K562 (cell line): ENCODE data around the gene TLCD1. TPM values are rescaled to one million over a fixed set of nuclear protein-coding genes. Genes with fewer than 3 reads are reported as not detected.

Experiments
- BRF1 ChIP-seq: IDR thresholded peaks from 3 replicates; pipeline ENCODE4 v1.6.1; 2011; ENCODE audit warnings: borderline replicate concordance, mild to moderate bottlenecking; ENCODE audit not compliant: insufficient read length; ENCODE audit errors: extremely low read depth
- CHD7 ChIP-seq: fragments of 200-600 bp; sonication (generic); IDR thresholded peaks from one replicate; pipeline ENCODE4 v1.6.1; 2012; ENCODE audit warnings: mild to moderate bottlenecking, low read depth, low read length, inconsistent platforms
- FOXJ2 ChIP-seq: fragments of 200-800 bp; sonication (Bioruptor generic); IDR thresholded peaks from 2 replicates; pipeline ENCODE4 v1.6.1; 2016; ENCODE audit warnings: missing genetic modification characterization, missing compliant biosample characterization
- HINFP ChIP-seq: fragments of 450-650 bp; conservative IDR thresholded peaks from 2 replicates; pipeline ENCODE4 v1.6.1; 2016; ENCODE audit warnings: missing genetic modification characterization, low read depth, mild to moderate bottlenecking, control low read depth, missing compliant biosample characterization
- NKRF ChIP-seq: fragments of 450-650 bp; IDR thresholded peaks from 2 replicates; pipeline ENCODE4 v1.6.1; 2016; ENCODE audit warnings: borderline replicate concordance
- NR2F6 ChIP-seq: fragments of 450-650 bp; formaldehyde crosslinking; IDR thresholded peaks from 2 replicates; pipeline ENCODE4 v1.4.0; 2020; ENCODE audit warnings: mild to moderate bottlenecking
- RB1 ChIP-seq: fragments of 450-650 bp; IDR thresholded peaks from 2 replicates; pipeline ENCODE4 v1.6.1; 2017; ENCODE audit warnings: low read depth, mild to moderate bottlenecking
- SAP30 ChIP-seq: fragments of 200-600 bp; sonication (generic); IDR thresholded peaks from 2 replicates; pipeline ENCODE4 v1.6.1; 2012; ENCODE audit warnings: borderline replicate concordance, low read depth, mild to moderate bottlenecking, moderate library complexity, low read length, control low read depth, inconsistent platforms; ENCODE audit not compliant: insufficient read depth, poor library complexity, severe bottlenecking
- ZNF124 ChIP-seq: sonication (generic); formaldehyde crosslinking; IDR thresholded peaks from 2 replicates; pipeline ENCODE4 v1.8.1; 2022; ENCODE audit warnings: missing genetic modification reagents
- ZNF695 ChIP-seq: fragments of 450-650 bp; formaldehyde crosslinking; IDR thresholded peaks from 2 replicates; pipeline ENCODE4 v1.4.0; 2020; ENCODE audit warnings: mild to moderate bottlenecking, moderate library complexity
- polyA plus RNA-seq, 8 experiments: library from polyadenylated mRNA; depleted of rRNA in 4 of 8; stranded (reverse) in 5 of 8; unstranded in 3 of 8; fragments of >200 nt; fragmentation: Nextera tagmentation in 2 of 8; fragmentation: Illumina TruSeq in 1 of 8; extraction: Ambion mirVana in 2 of 8; extraction: Trizol in 1 of 8; gene quantifications; 2 replicates each; pipeline versions ENCODE4 v1.2.1 to v1.2.3, GENCODE V29; 2011 to 2014; ENCODE audit warnings: inconsistent platforms in 1 of 8, missing spikeins in 1 of 8
- total RNA-seq, 7 experiments: library from RNA; depleted of rRNA in 6 of 7; stranded (reverse); fragments of >200 nt in 6 of 7; fragmentation: Illumina TruSeq in 2 of 7; extraction: Trizol in 2 of 7; gene quantifications; 2 replicates each; pipeline versions ENCODE4 v1.2.1 to v1.2.3, GENCODE V29; 2011 to 2021; ENCODE audit warnings: low replicate concordance in 1 of 7

Gene TLCD1
- total and polyA plus RNA-seq, 9 of the 15 experiments (the other 6 are each of a cell fraction or from before 2014, with no cell fraction given), result 6.8 to 37.7 (median 21.7) TPM

- TF ChIP-seq CHD7, result no peak
- no peak for TF ChIP-seq ZNF124 (CRISPR knock-in tag)
- TF ChIP-seq NKRF, result peak; percentile 87
- TF ChIP-seq ZNF695 (CRISPR knock-in tag), result no peak
- TF ChIP-seq FOXJ2 (tag), result no peak
- no peak for TF ChIP-seq BRF1
- peak; percentile 95 for TF ChIP-seq RB1
- no peak; the same call in 1 of the 2 replicates for TF ChIP-seq NR2F6 (CRISPR knock-in tag)
- peak; percentile 82 for TF ChIP-seq SAP30
- no peak for TF ChIP-seq HINFP (tag)
Measured at GRCh38 chr17:28743243-28744103, 17.4 kb upstream of the TLCD1 start, which contains the start of gene TRAF4 (continued).
